Epithelial cell of prostate (primary cell): Measurements from ENCODE around the gene AMMECR1.
A peak's percentile ranks its signal among the peaks of the same experiment; 100 is the strongest.
"Not testable (repeated sequence)": the region's sequence is repeated elsewhere in the genome, so short reads cannot be mapped to it uniquely, and the experiment has no call there.

Source experiments
- DNase-seq: peaks from one replicate; pipeline ENCODE4 v3.0.0-alpha.2; 2011; ENCODE audit warnings: low read depth, low spot score
- H3K27ac ChIP-seq: fragments of 450-650 bp; 2 replicates; pipeline ENCODE4 v1.5.1; 2017; ENCODE audit warnings: mild to moderate bottlenecking

Gene AMMECR1

GRCh38 chrX:110178179-110178865, 139.6 kb downstream of the AMMECR1 start:
- no peak for DNase-seq
- H3K27ac ChIP-seq: no peak overlapping the region

- H3K27ac ChIP-seq: no peak overlapping the region
- no peak for DNase-seq
Measured at GRCh38 chrX:110175696-110176095, 142.2 kb downstream of the AMMECR1 start.

GRCh38 chrX:110175146-110175545, 142.7 kb downstream of the AMMECR1 start:
- DNase-seq: no peak

GRCh38 chrX:110173192-110174175, 144.4 kb downstream of the AMMECR1 start:
- no peak for DNase-seq
- peak overlapping the region; percentile 89 for H3K27ac ChIP-seq

More at GRCh38 chrX:110175146-110175545, 142.7 kb downstream of the AMMECR1 start:
- no peak overlapping the region for H3K27ac ChIP-seq

GRCh38 chrX:110172215-110172614, 145.7 kb downstream of the AMMECR1 start:
- no peak for DNase-seq
- H3K27ac ChIP-seq: no peak overlapping the region

- H3K27ac ChIP-seq: no peak overlapping the region
- DNase-seq: no peak
Measured at GRCh38 chrX:110171442-110171841, 146.4 kb downstream of the AMMECR1 start.

GRCh38 chrX:110170029-110170428, 147.9 kb downstream of the AMMECR1 start:
- no peak overlapping the region for H3K27ac ChIP-seq
- DNase-seq: no peak

- no peak for DNase-seq
- no peak overlapping the region for H3K27ac ChIP-seq
Measured at GRCh38 chrX:110168585-110168984, 149.3 kb downstream of the AMMECR1 start.

- no peak for DNase-seq
- H3K27ac ChIP-seq: no peak overlapping the region
Measured at GRCh38 chrX:110167952-110168451, 149.9 kb downstream of the AMMECR1 start.

GRCh38 chrX:110163488-110163887, 154.4 kb downstream of the AMMECR1 start:
- no peak for DNase-seq
- peak overlapping the region; percentile 69 for H3K27ac ChIP-seq

- no peak for DNase-seq
- H3K27ac ChIP-seq: peak overlapping the region; percentile 69
Measured at GRCh38 chrX:110162867-110163266, 155.0 kb downstream of the AMMECR1 start.

GRCh38 chrX:110162131-110162530, 155.8 kb downstream of the AMMECR1 start:
- peak overlapping the region; percentile 69 for H3K27ac ChIP-seq
- no peak for DNase-seq

GRCh38 chrX:110161361-110161686, 156.6 kb downstream of the AMMECR1 start:
- peak overlapping the region; percentile 69 for H3K27ac ChIP-seq
- no peak for DNase-seq

- DNase-seq: no peak
- H3K27ac ChIP-seq: peak overlapping the region; percentile 69
Measured at GRCh38 chrX:110159865-110160264, 158.0 kb downstream of the AMMECR1 start.

GRCh38 chrX:110159235-110159634, 158.7 kb downstream of the AMMECR1 start:
- no peak for DNase-seq

GRCh38 chrX:110157444-110157843, 160.4 kb downstream of the AMMECR1 start:
- no peak overlapping the region for H3K27ac ChIP-seq
- no peak for DNase-seq

More at GRCh38 chrX:110159235-110159634, 158.7 kb downstream of the AMMECR1 start:
- no peak overlapping the region for H3K27ac ChIP-seq

GRCh38 chrX:110156167-110156754, 161.6 kb downstream of the AMMECR1 start:
- no peak for DNase-seq
- H3K27ac ChIP-seq: no peak overlapping the region

GRCh38 chrX:110155759-110156158, 162.1 kb downstream of the AMMECR1 start:
- no peak overlapping the region for H3K27ac ChIP-seq
- no peak for DNase-seq

GRCh38 chrX:110154328-110154727, 163.6 kb downstream of the AMMECR1 start:
- DNase-seq: not testable (repeated sequence)

GRCh38 chrX:110153896-110154295, 164.0 kb downstream of the AMMECR1 start:
- no peak overlapping the region for H3K27ac ChIP-seq

More at GRCh38 chrX:110154328-110154727, 163.6 kb downstream of the AMMECR1 start:
- not testable (repeated sequence) for H3K27ac ChIP-seq

GRCh38 chrX:110153244-110153643, 164.6 kb downstream of the AMMECR1 start:
- no peak overlapping the region for H3K27ac ChIP-seq
- DNase-seq: no peak

More at GRCh38 chrX:110153896-110154295, 164.0 kb downstream of the AMMECR1 start:
- DNase-seq: no peak
